Measurements from ENCODE around the gene IKBKG. TPM values are rescaled to one million over a fixed set of nuclear protein-coding genes. Genes with fewer than 3 reads are reported as not detected.

The IKBKG gene
- total and polyA plus RNA-seq, 2 of the 4 experiments (the other 2 are of a cell fraction): 16.5 to 38.2 TPM

Small RNAs within 50 kb of the gene (microRNA-seq; reads per million reads assigned to microRNA genes)
- not detected for gene AC244090.1 (ENCODE audit: insufficient read depth, insufficient read length)

Small RNAs within 50 kb of the gene (small RNA-seq; reads per million reads assigned to genes)
- 0 reads per million in 5 experiments for gene AC244090.1

Other genes starting within 250 kb of the IKBKG start
- gene FLNA, start 173.0 kb upstream of the IKBKG start, total RNA-seq (2012; rRNA removed): 1,356 and 1,443 TPM in 2 replicates
- gene FLNA, start 173.0 kb upstream of the IKBKG start, polyA plus RNA-seq (2012; rRNA removed): 1,357 and 1,435 TPM in 2 replicates
- gene EMD, start 168.3 kb upstream of the IKBKG start, total RNA-seq (2012; rRNA removed): 9.9 and 11.4 TPM in 2 replicates
- gene EMD, start 168.3 kb upstream of the IKBKG start, polyA plus RNA-seq (2012; rRNA removed): 68.8 and 80.6 TPM in 2 replicates
- 1,582 and 1,900 TPM in 2 replicates for gene RPL10, start 149.2 kb upstream of the IKBKG start, total RNA-seq (2012; rRNA removed)
- gene RPL10, start 149.2 kb upstream of the IKBKG start, polyA plus RNA-seq (2012; rRNA removed): 4,696 and 7,467 TPM in 2 replicates
- gene DNASE1L1, start 138.4 kb upstream of the IKBKG start, total RNA-seq (2012; rRNA removed): 42.5 and 51.4 TPM in 2 replicates
- 54.7 and 55.5 TPM in 2 replicates for gene DNASE1L1, start 138.4 kb upstream of the IKBKG start, polyA plus RNA-seq (2012; rRNA removed)
- gene TAFAZZIN, start 136.1 kb upstream of the IKBKG start, total RNA-seq (2012; rRNA removed): 4.4 and 4.8 TPM in 2 replicates
- gene TAFAZZIN, start 136.1 kb upstream of the IKBKG start, polyA plus RNA-seq (2012; rRNA removed): 24.4 and 26.6 TPM in 2 replicates
- gene ATP6AP1, start 118.9 kb upstream of the IKBKG start, total RNA-seq (2012; rRNA removed): 13.8 and 13.9 TPM in 2 replicates
- 96.7 and 98.4 TPM in 2 replicates for gene ATP6AP1, start 118.9 kb upstream of the IKBKG start, polyA plus RNA-seq (2012; rRNA removed)
- 113 and 117 TPM in 2 replicates for gene GDI1, start 110.5 kb upstream of the IKBKG start, total RNA-seq (2012; rRNA removed)
- 291 and 331 TPM in 2 replicates for gene GDI1, start 110.5 kb upstream of the IKBKG start, polyA plus RNA-seq (2012; rRNA removed)
- gene FAM50A, start 103.5 kb upstream of the IKBKG start, total RNA-seq (2012; rRNA removed): 46.4 and 65.5 TPM in 2 replicates
- gene FAM50A, start 103.5 kb upstream of the IKBKG start, polyA plus RNA-seq (2012; rRNA removed): 107 and 119 TPM in 2 replicates
- 4.3 and 8.1 TPM in 2 replicates for gene PLXNA3, start 89.3 kb upstream of the IKBKG start, total RNA-seq (2012; rRNA removed)
- gene PLXNA3, start 89.3 kb upstream of the IKBKG start, polyA plus RNA-seq (2012; rRNA removed): 111 and 126 TPM in 2 replicates
- gene LAGE3, start 68.3 kb upstream of the IKBKG start, total RNA-seq (2012; rRNA removed): 3.6 and 6.4 TPM in 2 replicates
- gene LAGE3, start 68.3 kb upstream of the IKBKG start, polyA plus RNA-seq (2012; rRNA removed): 14.8 and 17.6 TPM in 2 replicates
- 21.4 and 28.3 TPM in 2 replicates for gene UBL4A, start 61.0 kb upstream of the IKBKG start, total RNA-seq (2012; rRNA removed)
- gene UBL4A, start 61.0 kb upstream of the IKBKG start, polyA plus RNA-seq (2012; rRNA removed): 22.2 and 24.6 TPM in 2 replicates
- gene SLC10A3, start 57.0 kb upstream of the IKBKG start, total RNA-seq (2012; rRNA removed): 15.2 and 16.1 TPM in 2 replicates
- 24.6 and 26.9 TPM in 2 replicates for gene SLC10A3, start 57.0 kb upstream of the IKBKG start, polyA plus RNA-seq (2012; rRNA removed)
- gene FAM3A, start 31.4 kb upstream of the IKBKG start, total RNA-seq (2012; rRNA removed): 14.0 and 15.0 TPM in 2 replicates
- 47.2 and 52.0 TPM in 2 replicates for gene FAM3A, start 31.4 kb upstream of the IKBKG start, polyA plus RNA-seq (2012; rRNA removed)
- gene G6PD, start 774 bp upstream of the IKBKG start, total RNA-seq (2012; rRNA removed): 60.0 and 77.1 TPM in 2 replicates
- 174 and 213 TPM in 2 replicates for gene G6PD, start 774 bp upstream of the IKBKG start, polyA plus RNA-seq (2012; rRNA removed)
- gene CTAG1A, start 37.5 kb downstream of the IKBKG start, total RNA-seq (2012; rRNA removed): not detected in 2 replicates
- gene CTAG1A, start 37.5 kb downstream of the IKBKG start, polyA plus RNA-seq (2012; rRNA removed): not detected in 2 replicates
- gene CTAG1B, start 71.7 kb downstream of the IKBKG start, total RNA-seq (2012; rRNA removed): not detected in 2 replicates
- not detected in 2 replicates for gene CTAG1B, start 71.7 kb downstream of the IKBKG start, polyA plus RNA-seq (2012; rRNA removed)
- 23.6 and 27.1 TPM in 2 replicates for gene CTAG2, start 106.0 kb downstream of the IKBKG start, total RNA-seq (2012; rRNA removed)
- gene CTAG2, start 106.0 kb downstream of the IKBKG start, polyA plus RNA-seq (2012; rRNA removed): 42.5 and 59.8 TPM in 2 replicates
- 1.9 and 2.2 TPM in 2 replicates for gene GAB3, start 203.5 kb downstream of the IKBKG start, total RNA-seq (2012; rRNA removed)
- 3.4 and 3.7 TPM in 2 replicates for gene GAB3, start 203.5 kb downstream of the IKBKG start, polyA plus RNA-seq (2012; rRNA removed)
- gene DKC1, start 215.2 kb downstream of the IKBKG start, total RNA-seq (2012; rRNA removed): 63.8 and 66.7 TPM in 2 replicates
- 42.9 and 49.9 TPM in 2 replicates for gene DKC1, start 215.2 kb downstream of the IKBKG start, polyA plus RNA-seq (2012; rRNA removed)